BLaER1 (cell line): ENCODE measurements around the gene BCL11A.
A peak's percentile ranks its signal among the peaks of the same experiment; 100 is the strongest.

ENCODE experiments used
- H3K27ac ChIP-seq: shearing (Covaris generic); formaldehyde crosslinking; 2 replicates; pipeline ENCODE4 v1.8.1; 2022
- H3K27me3 ChIP-seq: shearing (Covaris generic); formaldehyde crosslinking; 2 replicates; pipeline ENCODE4 v1.8.1; 2022
- H3K36me3 ChIP-seq: shearing (Covaris generic); formaldehyde crosslinking; 2 replicates; pipeline ENCODE4 v1.8.1; 2022
- H3K4me1 ChIP-seq: shearing (Covaris generic); formaldehyde crosslinking; 2 replicates; pipeline ENCODE4 v1.8.1; 2022
- H3K4me2 ChIP-seq: shearing (Covaris generic); formaldehyde crosslinking; 2 replicates; pipeline ENCODE4 v1.8.1; 2022
- H3K4me3 ChIP-seq: shearing (Covaris generic); formaldehyde crosslinking; 2 replicates; pipeline ENCODE4 v1.8.1; 2022
- H3K9ac ChIP-seq: shearing (Covaris generic); formaldehyde crosslinking; 2 replicates; pipeline ENCODE4 v1.8.1; 2022
- H3K9me3 ChIP-seq: shearing (Covaris generic); formaldehyde crosslinking; 2 replicates; pipeline ENCODE4 v1.8.1; 2022
- H4K20me1 ChIP-seq: shearing (Covaris generic); formaldehyde crosslinking; 2 replicates; pipeline ENCODE4 v1.8.1; 2022
- Cebpa-rat ChIP-seq: shearing (Covaris generic); IDR thresholded peaks from 2 replicates; pipeline ENCODE4 v1.8.1; 2022

BCL11A gene

DNA sequence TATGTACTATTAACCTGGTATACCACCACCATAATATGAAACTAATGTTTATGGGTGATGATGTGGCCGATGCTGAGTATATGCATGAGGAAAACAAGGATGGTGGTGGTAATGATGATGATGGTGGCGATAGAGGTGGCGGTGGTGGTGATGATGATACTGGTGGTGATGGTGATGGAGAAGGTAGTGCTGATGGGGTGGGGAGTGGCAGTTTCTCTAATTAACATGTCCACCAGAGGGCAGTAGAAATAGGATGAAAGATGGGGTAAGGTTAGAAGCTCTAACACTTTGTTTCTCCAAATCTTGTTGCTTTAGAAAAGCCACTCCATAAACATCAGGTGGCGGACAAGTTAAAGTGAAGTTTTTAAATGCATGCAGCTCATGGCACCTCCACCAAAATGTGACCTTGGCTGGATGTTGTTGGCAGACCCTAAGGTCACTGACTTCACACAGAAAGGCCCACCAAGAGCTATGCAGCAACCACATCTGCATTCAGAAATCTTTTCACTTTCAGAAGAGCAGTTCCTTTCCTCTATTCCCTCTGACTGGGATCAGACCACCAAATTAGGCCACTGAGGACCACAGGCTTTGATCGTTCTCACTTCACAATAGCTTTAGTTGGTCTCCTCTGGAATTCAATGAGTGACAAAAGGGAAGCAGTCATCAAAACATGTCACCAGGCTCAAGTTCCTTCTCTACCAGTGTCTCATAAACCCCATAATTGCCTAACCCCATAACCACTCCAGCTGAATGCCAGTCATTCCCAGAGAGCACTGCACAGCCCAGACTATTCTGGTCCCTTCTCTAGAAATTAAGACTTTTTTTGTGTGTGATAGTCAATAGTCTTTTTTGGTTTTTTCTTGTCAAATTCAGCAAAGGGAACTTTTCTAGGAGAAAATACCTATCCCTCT lies 7.5 kb upstream of the BCL11A start:
- Histone ChIP-seq H3K27me3 (no peaks in the 10 kb centered on the region), H3K4me3 (no peak overlapping the region)

GRCh38 chr2:60559880-60560279 lies 6.4 kb upstream of the BCL11A start:
- Histone ChIP-seq H3K9ac (no peak overlapping the region), H3K27ac (no peak overlapping the region), H4K20me1 (no peaks in the 10 kb centered on the region), H3K4me2 (no peak overlapping the region), H3K4me3 (no peak overlapping the region), H3K36me3 (no peaks in the 10 kb centered on the region), H3K9me3 (no peaks in the 10 kb centered on the region), H3K4me1 (peaks cover 29% of the 10 kb centered on the region), H3K27me3 (no peaks in the 10 kb centered on the region)
- no peak for TF ChIP-seq Cebpa-rat

More for the DNA sequence above, 7.5 kb upstream of the BCL11A start:
- Histone ChIP-seq H4K20me1 (no peaks in the 10 kb centered on the region), H3K9ac (no peak overlapping the region), H3K27ac (no peak overlapping the region), H3K36me3 (no peaks in the 10 kb centered on the region), H3K4me1 (peaks cover 36% of the 10 kb centered on the region), H3K4me2 (no peak overlapping the region), H3K9me3 (no peaks in the 10 kb centered on the region)
- TF ChIP-seq Cebpa-rat: no peak

DNA sequence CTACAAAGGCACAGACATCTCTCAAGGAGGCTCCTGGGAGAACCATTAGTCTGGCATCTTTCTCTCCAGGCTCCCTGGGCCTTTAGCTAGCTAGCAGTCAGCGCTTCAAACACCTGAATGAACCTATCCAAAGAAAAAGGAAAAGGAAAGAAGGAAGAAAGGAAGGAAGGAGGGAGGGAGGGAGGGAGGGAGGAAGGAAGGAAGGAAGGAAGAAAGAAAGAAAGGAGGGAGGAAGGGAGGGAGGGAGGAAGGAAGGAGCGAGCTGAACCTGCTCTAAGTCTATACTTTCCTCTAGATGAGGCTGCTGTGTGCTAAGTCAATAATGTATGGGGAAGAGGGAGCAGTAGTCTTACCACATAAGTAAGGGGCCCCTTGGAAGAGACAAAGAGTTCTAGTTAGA lies 5.1 kb upstream of the BCL11A start:
- H3K4me3 ChIP-seq: no peak overlapping the region
- H3K4me2 ChIP-seq: peak overlapping the region; percentile 75
- no peaks in the 10 kb centered on the region for H3K27me3 ChIP-seq
- no peaks in the 10 kb centered on the region for H4K20me1 ChIP-seq
- no peaks in the 10 kb centered on the region for H3K9me3 ChIP-seq
- peaks cover 29% of the 10 kb centered on the region for H3K4me1 ChIP-seq
- H3K27ac ChIP-seq: no peak overlapping the region
- H3K9ac ChIP-seq: no peak overlapping the region
- H3K36me3 ChIP-seq: no peaks in the 10 kb centered on the region
- TF ChIP-seq Cebpa-rat: no peak

DNA sequence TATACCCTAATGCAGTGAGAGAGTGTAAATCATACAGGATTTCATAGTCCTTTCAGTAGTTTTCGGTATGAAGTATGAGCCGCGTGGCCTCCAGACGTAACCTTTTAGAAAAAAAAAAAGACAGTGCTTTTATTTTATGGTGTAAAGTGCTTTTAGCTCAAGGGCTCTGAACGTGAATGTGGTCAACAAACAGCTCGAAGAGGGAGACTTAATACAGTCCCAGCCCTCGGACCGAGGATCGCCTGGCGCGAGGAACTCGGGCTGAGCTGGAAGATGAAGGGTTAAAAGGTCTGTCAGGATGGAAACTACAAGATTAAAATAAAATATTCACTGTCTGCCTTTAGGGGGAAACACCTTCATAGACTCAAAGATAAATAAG lies 4.0 kb upstream of the BCL11A start:
- Histone ChIP-seq H3K4me1 (peaks cover 29% of the 10 kb centered on the region), H3K9me3 (no peaks in the 10 kb centered on the region), H3K4me2 (peak overlapping the region; percentile 75), H3K4me3 (peak overlapping the region; percentile 94), H3K9ac (peak overlapping the region; percentile 87), H3K27me3 (no peaks in the 10 kb centered on the region), H3K36me3 (no peaks in the 10 kb centered on the region), H3K27ac (peak overlapping the region; percentile 86; the same call in 1 of the 2 replicates), H4K20me1 (no peaks in the 10 kb centered on the region)
- no peak for TF ChIP-seq Cebpa-rat

GRCh38 chr2:60556576-60557485 lies 3.4 kb upstream of the BCL11A start:
- Histone ChIP-seq H3K9me3 (no peaks in the 10 kb centered on the region), H3K9ac (peak overlapping the region; percentile 87), H3K4me1 (peaks cover 29% of the 10 kb centered on the region), H3K36me3 (no peaks in the 10 kb centered on the region), H4K20me1 (no peaks in the 10 kb centered on the region), H3K4me2 (peak overlapping the region; percentile 75), H3K4me3 (peak overlapping the region; percentile 94), H3K27ac (peak overlapping the region; percentile 86), H3K27me3 (no peaks in the 10 kb centered on the region)
- no peak for TF ChIP-seq Cebpa-rat

DNA sequence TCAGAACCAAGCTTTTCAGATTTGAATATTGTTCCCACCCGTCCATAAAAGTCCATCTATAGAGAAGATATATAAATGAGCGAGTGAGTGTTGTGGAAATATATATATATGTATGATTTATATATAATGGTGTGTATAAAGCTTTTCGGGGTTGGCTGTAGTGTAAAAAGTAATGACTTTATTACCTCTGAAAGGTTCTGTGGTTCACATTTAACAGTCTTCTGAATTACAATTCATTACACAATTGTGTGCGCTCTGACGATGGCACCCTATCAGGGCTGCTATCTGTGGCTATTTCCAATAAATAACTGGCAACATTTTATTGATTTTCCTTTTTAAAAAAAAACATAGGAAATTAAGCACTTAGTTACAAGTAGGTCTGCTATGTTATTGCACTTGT lies 2.7 kb upstream of the BCL11A start:
- Histone ChIP-seq H3K9ac (peak overlapping the region; percentile 87), H3K27me3 (no peaks in the 10 kb centered on the region), H3K27ac (peak overlapping the region; percentile 86), H3K4me3 (peak overlapping the region; percentile 94), H3K36me3 (no peaks in the 10 kb centered on the region), H3K9me3 (no peaks in the 10 kb centered on the region), H3K4me1 (peaks cover 28% of the 10 kb centered on the region), H3K4me2 (peak overlapping the region; percentile 75), H4K20me1 (no peaks in the 10 kb centered on the region)
- TF ChIP-seq Cebpa-rat: no peak

GRCh38 chr2:60555783-60556139 lies 2.3 kb upstream of the BCL11A start:
- Histone ChIP-seq H4K20me1 (no peaks in the 10 kb centered on the region), H3K4me2 (peak overlapping the region; percentile 75), H3K4me3 (peak overlapping the region; percentile 94), H3K9me3 (no peaks in the 10 kb centered on the region), H3K36me3 (no peaks in the 10 kb centered on the region), H3K27me3 (no peaks in the 10 kb centered on the region), H3K4me1 (peaks cover 25% of the 10 kb centered on the region), H3K9ac (peak overlapping the region; percentile 87), H3K27ac (peak overlapping the region; percentile 86)
- no peak for TF ChIP-seq Cebpa-rat

GRCh38 chr2:60555066-60555782 lies 1.8 kb upstream of the BCL11A start:
- H3K9me3 ChIP-seq: no peaks in the 10 kb centered on the region
- H3K4me1 ChIP-seq: peaks cover 25% of the 10 kb centered on the region
- no peaks in the 10 kb centered on the region for H4K20me1 ChIP-seq
- no peaks in the 10 kb centered on the region for H3K36me3 ChIP-seq
- peak overlapping the region; percentile 75 for H3K4me2 ChIP-seq
- no peaks in the 10 kb centered on the region for H3K27me3 ChIP-seq
- peak overlapping the region; percentile 87 for H3K9ac ChIP-seq
- peak overlapping the region; percentile 86 for H3K27ac ChIP-seq
- peak overlapping the region; percentile 94 for H3K4me3 ChIP-seq
- no peak for TF ChIP-seq Cebpa-rat

DNA sequence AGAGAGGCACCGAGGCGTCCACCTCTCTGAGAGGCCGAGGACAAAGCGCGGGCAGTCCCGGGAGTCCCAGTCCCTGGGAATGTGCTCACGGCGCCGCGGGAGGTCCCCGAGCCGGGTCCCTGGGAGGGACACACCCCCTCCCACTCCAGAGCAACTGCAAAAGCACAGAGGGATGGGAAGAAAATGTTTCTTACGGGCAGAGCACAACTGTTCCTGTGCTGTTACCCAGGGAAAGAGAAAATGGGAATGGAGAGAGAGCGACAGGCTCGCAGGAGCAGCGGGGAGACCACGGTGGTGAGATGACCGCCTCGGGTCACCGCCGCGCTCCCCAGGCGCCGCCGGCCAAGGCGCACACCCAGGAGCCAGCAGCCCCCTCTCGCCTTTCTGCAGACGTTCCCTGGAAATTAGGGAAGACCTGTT lies 1.2 kb upstream of the BCL11A start:
- no peaks in the 10 kb centered on the region for H3K36me3 ChIP-seq
- no peaks in the 10 kb centered on the region for H4K20me1 ChIP-seq
- TF ChIP-seq Cebpa-rat: no peak
- no peaks in the 10 kb centered on the region for H3K9me3 ChIP-seq
- H3K27ac ChIP-seq: peak overlapping the region; percentile 86
- peak overlapping the region; percentile 87 for H3K9ac ChIP-seq
- H3K27me3 ChIP-seq: no peaks in the 10 kb centered on the region
- peak overlapping the region; percentile 94 for H3K4me3 ChIP-seq
- peak overlapping the region; percentile 75 for H3K4me2 ChIP-seq
- peaks cover 25% of the 10 kb centered on the region for H3K4me1 ChIP-seq
